ENCODE data around the gene UBA1. TPM values are rescaled to one million over a fixed set of nuclear protein-coding genes. Genes with fewer than 3 reads are reported as not detected.

Gene UBA1
- polyA plus RNA-seq (2012; ENCODE audit: insufficient read depth, insufficient read length, low read depth) = 174 TPM

GRCh38 chrX:47193475-47194193 is at the start of gene UBA1:
Gene UBA1, plus strand, starts transcription at chrX:47193829. Its CDS starts 4,974 bp downstream, at chrX:47198803.
- peaks cover 18% of the 10 kb centered on the region for H3K36me3 ChIP-seq
- DNase-seq = peak; percentile 91
- H3K4me3 ChIP-seq (ENCODE audit: low read depth, low read length) = peak within 1 kb of the TSS; percentile 86
- peak; percentile 65 for TF ChIP-seq CTCF (IDR thresholded peaks at IDR 0.05; ENCODE audit: low read depth, low read length)
- H3K9me3 ChIP-seq = no peaks in the 10 kb centered on the region
- H3K27me3 ChIP-seq = no peaks in the 10 kb centered on the region
- H3K4me1 ChIP-seq = peaks cover 3% of the 10 kb centered on the region

DNA sequence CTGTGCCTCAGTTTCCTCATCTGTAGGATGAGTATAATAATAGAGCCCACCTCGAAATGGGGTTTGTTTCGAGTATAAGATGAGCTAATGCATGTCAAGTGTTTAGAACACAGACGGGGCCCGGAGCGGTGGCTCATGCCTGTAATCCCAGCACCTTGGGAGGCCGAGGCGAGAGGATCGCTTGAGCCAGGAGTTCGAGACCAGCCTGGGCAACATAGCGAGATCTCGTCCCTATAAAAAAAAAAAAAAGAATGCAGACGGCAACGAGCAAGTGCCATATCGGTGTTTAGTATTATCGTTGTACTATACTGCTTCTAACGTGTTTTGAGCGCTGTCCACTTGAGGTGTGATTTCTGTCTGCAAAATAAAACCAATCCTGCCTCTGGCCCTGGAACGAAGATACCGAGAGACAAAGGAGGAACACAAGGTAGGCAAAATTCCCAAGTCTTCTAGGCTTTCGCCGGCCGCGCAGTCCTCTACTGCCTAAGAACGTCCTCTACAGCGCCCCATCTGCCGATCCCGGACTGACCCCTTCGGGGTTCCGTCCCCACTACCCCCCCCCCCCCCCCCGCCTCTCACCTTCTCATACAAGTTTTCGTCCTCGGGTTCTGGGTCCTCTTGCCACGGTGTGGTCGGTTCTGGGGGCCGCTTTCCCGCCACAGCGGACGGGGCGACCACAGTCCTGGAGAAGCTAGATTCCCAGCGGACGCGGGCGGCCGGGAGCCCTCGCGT is 49.6 kb upstream of the UBA1 start:
- peak overlapping the region; percentile 84 for H3K4me3 ChIP-seq (ENCODE audit: low read depth, low read length)
- TF ChIP-seq CTCF (IDR thresholded peaks at IDR 0.05; ENCODE audit: low read depth, low read length) = no peak
- H3K9me3 ChIP-seq = no peaks in the 10 kb centered on the region
- H3K36me3 ChIP-seq = peaks cover 10% of the 10 kb centered on the region
- no peaks in the 10 kb centered on the region for H3K4me1 ChIP-seq
- peak; percentile 19 for DNase-seq
- H3K27me3 ChIP-seq = no peaks in the 10 kb centered on the region

DNA sequence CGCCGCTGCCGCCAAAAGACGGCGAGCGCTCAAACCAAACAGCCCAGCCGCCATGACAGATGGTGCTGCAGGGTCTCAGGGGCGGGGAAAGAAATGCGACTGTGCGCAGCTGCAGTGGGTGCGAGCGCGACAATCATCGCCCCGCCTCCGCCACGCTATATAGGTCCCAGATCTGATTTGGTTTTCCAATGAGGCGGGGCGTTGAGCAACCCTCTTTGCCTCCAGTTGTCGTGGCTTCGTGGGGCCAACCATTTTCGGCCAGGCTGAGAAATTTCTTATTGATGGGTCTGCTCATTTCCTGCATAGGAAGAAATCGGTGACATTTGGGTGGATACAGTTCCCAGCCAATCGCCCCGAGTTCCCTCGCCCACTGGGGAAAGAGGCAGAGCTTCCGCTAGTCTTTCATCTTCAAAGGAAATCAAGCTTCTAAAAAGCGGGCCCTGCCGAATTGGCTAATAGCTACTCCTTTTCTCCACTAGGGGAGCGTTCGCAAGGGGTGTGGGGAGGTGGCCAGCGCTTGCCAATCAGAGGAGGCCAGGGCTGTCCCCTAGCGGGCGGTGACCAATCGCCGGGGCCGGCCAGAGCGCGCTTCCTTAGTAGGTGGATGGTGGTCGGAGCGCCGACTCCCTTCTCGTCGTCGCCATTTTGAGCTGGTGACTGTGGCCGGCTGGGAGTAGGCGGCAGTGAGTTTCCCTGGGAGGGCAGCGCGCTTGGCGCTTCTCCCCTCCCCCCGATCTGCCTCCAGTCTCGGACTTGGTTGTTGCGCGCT is 48.8 kb upstream of the UBA1 start, which contains the start of the genes NDUFB11 and RBM10:
NDUFB11 (minus strand) TSS at position 77 of the 769 bp plus-strand sequence; CDS start at position 54, 23 bp downstream.
RBM10 (plus strand) TSS at position 596 of the 769 bp plus-strand sequence. CDS start 2,261 bp downstream, outside the sequence.
- Histone ChIP-seq H3K27me3 (no peaks in the 10 kb centered on the region), H3K4me1 (no peaks in the 10 kb centered on the region), H3K4me3 (ENCODE audit: low read depth, low read length) (peak within 1 kb of the TSS; percentile 84), H3K36me3 (peaks cover 10% of the 10 kb centered on the region), H3K9me3 (no peaks in the 10 kb centered on the region)
- TF ChIP-seq CTCF (IDR thresholded peaks at IDR 0.05; ENCODE audit: low read depth, low read length) = peak; percentile 61
- peak; percentile 93 for DNase-seq

GRCh38 chrX:47145395-47146120 is 48.1 kb upstream of the UBA1 start:
- peak; percentile 20 for DNase-seq
- peaks cover 10% of the 10 kb centered on the region for H3K36me3 ChIP-seq
- H3K9me3 ChIP-seq = no peaks in the 10 kb centered on the region
- peak overlapping the region; percentile 84 for H3K4me3 ChIP-seq (ENCODE audit: low read depth, low read length)
- TF ChIP-seq CTCF (IDR thresholded peaks at IDR 0.05; ENCODE audit: low read depth, low read length) = no peak
- no peaks in the 10 kb centered on the region for H3K27me3 ChIP-seq
- H3K4me1 ChIP-seq = no peaks in the 10 kb centered on the region

GRCh38 chrX:47146121-47146935 is 47.3 kb upstream of the UBA1 start:
- no peaks in the 10 kb centered on the region for H3K4me1 ChIP-seq
- no peaks in the 10 kb centered on the region for H3K9me3 ChIP-seq
- DNase-seq = no peak
- no peaks in the 10 kb centered on the region for H3K27me3 ChIP-seq
- TF ChIP-seq CTCF (IDR thresholded peaks at IDR 0.05; ENCODE audit: low read depth, low read length) = no peak
- peaks cover 10% of the 10 kb centered on the region for H3K36me3 ChIP-seq
- peak overlapping the region; percentile 84 for H3K4me3 ChIP-seq (ENCODE audit: low read depth, low read length)

Data from BE2C (cell line).